Stimulated activated CD4-positive, alpha-beta T cell treated with anti-CD3 and anti-CD28 coated beads, Interleukin-4, amount 100 ng/mL, for 1 hour (primary cell): ENCODE measurements around the gene MYO16.

Experiments used
- DNase-seq: peaks from one replicate; pipeline ENCODE4 v3.0.0-alpha.2; 2020

MYO16 gene

DNA sequence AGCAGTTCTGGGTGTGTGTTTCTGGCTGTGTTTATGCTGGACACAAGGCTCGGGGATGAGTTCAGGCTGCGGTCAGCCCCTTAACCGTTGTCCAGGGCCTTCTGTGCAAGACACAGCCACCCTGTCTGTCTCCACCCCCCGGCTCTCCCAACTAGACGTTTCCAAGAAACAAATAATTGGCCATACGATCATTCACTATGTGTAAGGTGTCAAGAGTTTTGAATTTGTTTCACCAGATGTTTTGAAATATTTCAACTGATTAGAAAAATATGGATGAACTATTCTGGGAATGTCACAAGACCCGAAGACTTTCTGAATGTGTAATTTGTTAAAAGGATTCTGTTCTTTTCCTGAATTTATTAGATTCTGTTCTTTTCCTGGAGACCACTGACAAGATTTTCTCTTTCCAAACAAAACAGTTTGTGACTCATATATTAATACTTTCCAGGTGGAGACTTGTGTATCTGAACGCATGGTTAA is 318.2 kb downstream of the MYO16 start:
- no peak for DNase-seq

DNA sequence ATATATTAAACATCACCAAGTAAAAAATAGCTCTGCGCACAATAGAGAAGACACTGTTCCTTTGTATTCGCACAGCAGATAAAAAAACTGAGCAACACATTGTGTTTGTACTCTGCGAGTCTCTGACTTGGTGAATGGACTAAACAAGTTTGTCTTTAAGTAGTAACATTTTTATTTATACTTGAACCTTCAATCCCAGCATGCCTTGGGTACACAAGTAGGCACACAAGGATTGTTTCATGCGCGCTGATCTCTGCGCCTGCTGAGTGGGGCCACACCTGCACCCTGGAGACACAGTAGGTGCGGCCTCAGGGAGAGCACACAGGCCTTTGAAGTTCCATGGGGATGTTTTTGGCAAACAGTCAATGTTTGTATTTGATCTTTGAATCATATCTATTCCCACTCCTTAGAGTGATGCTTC is 318.9 kb downstream of the MYO16 start:
- no peak for DNase-seq

DNA sequence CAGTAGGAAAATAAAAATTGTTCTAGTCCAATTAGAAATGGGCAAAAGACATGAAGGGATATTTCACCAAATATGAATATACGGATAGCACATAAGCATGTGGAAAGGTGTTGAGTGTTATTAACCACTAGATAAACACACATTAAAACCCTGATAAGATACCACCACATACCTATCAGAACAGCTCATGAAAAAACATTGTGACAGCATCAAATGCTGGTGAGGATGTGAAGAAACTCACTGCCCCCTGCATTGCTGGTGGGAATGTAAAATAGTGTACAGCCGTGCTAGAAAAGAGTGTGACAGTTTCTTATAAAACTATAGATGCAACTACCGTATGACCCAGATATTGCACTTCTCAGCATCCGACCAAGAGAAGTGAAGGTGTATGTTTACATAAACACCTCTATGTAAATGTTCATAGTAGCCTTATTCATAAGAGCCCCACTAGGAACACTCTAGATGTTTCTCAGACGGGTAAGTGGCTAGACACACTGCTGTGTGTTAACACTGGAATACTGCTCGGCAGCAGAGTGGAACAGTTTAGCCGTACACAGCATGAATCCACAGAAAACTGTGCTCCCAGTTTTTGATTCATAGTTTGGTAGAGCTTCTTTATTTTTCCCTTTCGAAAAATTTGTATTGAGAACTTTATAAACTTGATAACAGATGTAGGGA is 321.1 kb downstream of the MYO16 start:
- no peak for DNase-seq

DNA sequence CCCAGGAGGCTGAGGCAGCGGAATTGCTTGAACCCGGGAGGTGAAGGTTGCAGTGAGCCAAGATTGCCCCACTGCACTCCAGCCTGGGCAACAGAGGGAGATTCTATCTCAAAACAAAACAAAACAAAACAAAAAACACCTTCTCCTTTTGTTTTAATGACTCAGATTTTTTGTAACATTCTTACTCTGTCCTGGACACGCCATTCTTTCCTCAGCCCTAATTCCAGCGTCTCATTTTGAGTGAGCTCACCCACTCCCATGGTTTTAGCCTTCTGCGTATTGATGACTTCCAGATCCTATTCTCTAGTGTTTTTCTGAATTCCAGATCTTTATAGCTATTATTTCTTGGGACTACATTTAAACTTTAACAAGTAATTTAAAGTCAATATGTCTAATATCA is 326.3 kb downstream of the MYO16 start:
- no peak for DNase-seq

DNA sequence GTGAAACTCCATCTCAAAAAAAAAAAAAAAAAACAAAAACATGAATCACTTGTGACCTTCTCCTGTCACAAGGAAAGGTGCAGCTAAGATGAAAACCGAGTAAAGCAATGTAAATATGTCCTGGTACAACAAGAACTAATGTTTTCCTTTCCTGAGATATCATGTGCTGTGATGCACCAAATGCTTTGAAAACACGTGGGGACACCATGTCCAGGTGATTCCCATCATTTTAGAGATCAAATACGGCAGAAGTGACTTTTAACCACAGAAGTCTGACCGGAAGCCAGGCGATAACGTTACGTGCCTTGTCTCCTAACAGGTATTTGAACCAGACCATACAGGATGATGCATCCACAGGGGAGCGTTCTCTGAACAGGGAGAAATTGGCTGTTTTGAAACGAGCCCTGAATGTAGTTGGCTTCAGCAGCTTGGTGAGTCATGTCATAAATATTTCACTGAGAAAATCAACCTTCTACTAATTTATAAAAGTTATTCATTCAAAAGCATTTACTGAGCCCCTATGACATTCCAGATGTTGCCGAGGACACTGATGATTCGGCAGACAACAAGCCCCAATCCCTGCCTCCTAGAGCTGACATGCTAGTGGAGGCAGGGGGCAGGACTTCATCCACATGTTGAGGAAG is 328.1 kb downstream of the MYO16 start:
- DNase-seq: no peak

DNA sequence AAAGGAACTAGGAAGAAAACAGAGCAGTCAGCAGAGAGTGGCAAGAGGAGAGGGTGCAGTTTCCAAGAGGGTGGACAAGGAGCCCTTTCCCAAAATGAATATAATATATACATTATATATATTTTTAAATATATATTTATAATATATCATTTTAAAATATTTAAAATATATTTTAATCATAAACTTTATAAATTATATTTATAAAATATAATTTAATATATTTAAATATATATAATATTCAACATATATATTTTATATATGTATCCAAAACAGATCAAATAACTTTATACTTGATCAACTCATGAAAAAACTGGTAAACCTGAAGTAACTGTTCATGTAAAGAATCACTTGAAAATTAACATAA is 328.6 kb downstream of the MYO16 start:
- no peak for DNase-seq

DNA sequence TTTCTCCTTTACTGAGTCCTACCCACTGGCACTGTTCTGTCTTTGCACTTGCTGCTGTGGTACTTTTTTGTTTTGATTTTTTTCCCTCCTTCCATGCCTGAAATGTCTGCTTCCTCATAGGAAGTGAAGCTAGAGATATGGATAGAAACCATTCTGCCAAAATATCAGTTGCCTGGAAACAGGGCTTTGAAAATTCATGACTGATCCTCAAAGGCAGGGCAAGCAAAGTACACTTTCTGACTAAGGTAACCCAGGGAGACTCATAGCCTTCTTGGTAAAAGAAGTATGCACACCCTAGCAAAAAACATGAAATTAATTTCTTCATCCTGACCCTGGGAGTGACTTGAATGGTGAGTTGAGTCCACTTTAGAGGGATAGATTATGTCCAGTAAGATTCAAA is 329.8 kb downstream of the MYO16 start:
- DNase-seq: no peak

DNA sequence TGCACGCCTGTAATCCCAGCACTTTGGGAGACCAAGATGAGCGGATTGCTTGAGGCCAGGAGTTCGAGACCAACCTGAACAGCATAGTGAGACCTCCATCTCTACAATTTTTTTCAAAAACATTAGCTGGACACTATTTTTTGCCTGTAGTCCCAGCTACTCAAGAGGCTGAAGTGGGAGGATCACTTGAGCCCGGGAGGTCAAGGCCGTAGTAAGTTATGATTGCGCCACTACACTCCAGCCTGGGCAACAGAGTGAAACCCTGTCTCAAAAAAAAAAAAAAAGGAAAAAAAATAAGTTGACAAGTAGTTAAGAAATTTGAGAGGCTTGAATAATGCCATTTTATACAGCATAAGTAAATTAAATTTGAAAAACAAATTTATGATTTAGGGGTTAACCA is 330.6 kb downstream of the MYO16 start:
- no peak for DNase-seq

DNA sequence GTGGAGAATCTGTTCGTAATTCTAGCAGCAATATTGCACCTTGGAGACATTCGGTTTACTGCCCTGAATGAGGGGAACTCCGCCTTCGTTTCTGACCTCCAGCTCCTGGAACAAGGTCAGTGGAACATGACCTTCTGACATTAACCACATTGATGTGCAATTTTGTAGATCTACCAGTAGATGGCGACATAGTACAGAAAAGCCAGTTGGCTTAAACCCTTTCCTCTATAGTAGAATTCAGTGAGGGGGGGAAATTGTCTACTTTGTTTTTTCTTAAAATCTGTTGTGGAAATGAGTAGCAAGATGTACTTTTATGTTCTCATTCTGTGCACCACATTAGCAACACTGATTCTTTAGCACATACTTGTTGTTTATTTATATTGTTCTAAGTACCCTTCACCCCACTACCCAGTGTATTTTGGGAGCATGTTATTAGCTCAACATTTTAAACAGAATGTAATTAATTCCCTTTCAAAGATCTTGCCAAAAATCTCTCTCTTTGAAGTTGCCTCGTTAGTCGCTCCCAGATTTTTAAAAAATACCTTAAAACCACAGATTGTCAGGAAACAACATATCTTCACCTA is 332.2 kb downstream of the MYO16 start:
- no peak for DNase-seq

DNA sequence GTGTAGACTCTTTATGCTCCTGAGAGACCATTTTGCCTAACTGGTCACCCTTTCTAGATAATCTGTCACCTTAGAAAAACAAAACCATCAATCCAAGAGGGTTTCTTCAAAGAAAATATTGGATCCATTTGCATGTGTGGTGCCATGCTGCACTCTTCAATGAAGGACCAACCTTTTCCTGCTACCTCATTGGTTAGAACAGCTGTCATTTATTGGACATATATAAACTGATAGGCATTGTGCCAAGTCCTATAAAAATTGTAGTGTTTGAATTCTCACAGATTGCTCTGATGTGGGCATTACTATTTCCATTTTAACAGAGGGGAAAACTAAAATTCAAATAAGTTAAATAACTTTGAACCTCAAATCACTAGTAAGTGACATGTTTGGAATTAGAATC is 333.2 kb downstream of the MYO16 start:
- DNase-seq: no peak

DNA sequence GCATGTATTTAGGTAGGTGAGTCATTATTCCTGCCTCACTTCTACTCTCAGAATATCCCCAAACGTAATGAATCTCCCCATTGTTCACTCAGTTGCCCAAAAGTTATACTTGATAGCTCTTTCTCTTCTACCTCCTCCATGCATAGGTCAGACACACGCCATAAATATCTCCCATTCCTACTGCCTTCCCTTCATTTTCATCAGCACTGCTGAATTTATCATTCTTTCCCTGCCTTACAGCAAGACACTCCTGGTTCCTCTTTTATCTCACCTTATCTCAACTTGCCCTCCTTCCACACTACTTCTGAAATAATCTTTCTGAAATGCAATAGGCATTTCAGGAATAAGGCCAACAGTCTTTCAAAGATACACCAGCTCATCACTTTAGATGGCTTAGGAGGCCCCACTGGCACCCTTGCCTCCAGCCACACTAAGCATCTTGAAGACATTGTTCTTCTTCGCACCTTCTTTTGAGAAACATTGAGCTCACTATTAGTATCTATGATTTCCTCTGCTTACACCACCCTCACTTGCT is 333.9 kb downstream of the MYO16 start:
- no peak for DNase-seq

DNA sequence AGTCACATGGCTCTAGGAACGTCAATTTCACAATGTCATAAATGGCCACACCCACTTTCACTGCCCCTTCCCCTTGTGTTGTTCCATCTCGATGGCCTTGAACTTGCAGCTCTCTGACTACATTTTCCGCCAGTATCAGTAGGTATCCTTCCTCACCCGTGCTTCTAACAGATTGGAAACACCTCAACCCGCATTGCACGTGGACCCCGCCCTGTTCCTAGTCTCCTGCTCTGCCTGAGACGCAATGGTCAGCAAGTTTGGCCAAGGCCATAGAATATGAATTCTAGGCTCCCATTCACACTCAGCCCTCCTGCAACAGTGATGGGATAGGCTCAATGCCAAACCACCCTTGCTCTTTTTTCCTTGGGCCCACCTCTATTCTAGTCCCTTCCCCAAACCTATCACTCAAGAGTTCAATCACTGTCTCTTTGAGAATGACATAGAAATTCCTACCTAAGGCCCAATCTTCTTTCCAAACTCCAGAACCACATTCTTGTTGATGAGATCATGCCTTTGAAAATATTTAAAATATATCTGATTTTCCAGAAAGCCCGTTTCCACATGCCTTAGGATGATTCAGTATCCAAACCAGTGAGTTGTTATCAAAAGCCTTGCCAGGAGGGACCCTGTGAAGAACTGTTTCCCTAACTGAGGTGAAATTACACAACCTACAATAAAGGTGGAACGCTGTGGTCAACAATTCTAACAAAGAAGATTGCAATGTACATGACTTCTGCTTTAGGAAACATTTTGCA is 334.6 kb downstream of the MYO16 start:
- DNase-seq: no peak

DNA sequence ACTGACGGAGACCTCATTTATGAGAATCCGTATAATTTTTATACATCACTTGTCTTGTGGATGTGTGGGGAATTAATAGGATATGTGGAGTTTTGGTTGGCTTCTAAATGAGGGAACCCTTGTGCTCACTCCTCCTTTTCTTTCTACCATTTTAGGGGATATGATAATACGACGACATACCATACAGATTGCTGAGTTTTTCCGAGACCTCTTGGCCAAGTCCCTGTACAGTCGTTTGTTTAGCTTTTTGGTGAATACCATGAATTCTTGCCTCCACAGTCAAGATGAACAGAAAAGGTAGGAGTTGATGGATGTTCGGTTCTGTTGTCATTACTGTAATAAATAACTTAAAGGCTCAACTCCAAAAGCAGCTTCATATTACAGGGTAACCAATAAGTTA is 335.2 kb downstream of the MYO16 start:
- no peak for DNase-seq

DNA sequence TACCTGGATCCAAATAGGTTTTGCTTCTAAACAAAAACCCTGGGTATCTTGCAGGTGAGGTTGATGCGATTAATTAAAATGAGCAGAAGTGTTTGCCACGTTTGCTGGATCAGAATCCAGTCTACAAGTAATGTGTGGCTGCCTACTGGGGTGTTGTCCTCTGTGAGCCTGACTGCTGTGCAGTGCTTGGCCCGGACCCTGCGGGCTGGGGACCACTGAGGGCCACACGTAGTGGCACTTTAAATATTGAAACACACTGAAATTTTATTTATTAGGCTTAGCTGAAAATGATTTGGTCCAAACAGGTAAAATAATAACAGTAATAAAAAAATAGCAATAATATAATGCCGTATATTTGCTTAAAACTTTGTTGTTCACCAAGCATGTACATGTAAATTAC is 338.0 kb downstream of the MYO16 start:
- no peak for DNase-seq

DNA sequence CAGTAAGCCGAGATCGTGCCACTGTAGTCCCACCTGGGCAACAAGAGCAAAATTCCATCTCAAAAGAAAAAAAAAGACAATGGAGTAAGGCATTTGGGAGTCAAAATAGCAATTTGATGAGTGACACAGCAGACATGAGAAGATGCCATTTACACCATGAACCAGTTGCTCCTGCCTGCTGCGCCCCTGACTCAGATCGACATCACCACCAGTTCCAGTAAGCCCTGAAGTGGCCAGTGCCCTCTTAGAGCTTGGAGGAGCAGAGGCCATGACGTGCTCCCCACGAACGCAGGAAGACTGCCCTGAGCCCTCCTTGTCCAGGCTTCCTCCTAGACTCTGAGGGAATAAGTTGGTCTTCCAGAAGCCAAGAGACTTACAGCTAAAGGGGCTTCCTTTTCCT is 339.2 kb downstream of the MYO16 start:
- no peak for DNase-seq

DNA sequence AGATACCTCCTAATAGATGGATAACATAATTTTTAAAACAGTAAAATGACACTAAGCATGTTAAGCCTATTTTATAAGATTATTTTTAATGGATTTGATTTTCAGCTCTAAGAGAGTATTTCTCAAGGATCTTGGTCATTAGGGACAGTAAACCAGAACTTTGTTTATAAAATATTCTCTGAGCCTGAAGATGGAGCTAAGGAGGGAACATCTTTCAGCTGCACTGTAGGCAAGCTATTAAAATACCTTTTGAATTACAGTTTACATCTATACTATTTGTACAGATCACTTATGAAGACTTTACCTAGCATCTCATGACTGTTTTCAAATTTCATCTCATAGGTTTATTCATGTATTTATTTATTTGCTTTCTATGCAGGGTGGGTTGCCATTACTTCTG is 345.3 kb downstream of the MYO16 start:
- no peak for DNase-seq

DNA sequence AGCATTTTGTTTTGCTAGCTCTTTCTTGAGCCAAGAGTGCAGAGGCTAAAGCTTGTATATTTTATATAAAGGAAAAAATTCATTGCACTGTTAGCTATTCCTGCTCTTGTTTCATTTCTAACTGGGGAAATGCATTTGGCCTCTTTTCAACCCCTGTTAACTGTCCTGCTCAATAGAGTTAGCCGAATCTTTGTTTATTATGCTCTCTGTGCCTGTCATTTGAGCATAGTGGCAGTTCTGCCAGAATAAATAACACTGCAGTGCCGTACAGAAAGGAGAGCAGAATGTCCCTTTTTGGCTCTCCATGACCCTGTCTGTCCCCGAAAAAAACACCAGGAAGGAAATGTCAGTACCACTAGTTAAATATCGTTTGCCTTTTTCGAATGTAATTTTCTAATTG is 350.8 kb downstream of the MYO16 start:
- DNase-seq: no peak

DNA sequence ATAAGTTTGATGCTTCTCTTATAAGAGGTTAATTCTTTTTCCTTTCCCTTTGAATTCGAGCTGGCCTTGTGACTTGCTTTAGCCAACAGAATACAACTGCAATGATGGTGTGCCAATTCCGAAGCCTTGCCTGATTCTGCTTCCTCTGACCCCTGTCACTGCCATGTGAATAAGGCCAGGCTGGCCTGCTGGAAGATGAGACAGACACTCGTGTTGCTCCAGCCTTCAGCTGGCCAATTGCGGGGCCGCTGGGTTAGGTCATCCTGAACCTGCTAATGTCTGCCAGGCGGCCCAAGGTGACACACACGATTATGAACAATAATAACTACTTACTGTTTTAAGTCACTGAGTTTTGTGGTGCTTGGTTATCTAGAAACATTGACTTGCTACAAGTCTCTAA is 352.0 kb downstream of the MYO16 start:
- no peak for DNase-seq

DNA sequence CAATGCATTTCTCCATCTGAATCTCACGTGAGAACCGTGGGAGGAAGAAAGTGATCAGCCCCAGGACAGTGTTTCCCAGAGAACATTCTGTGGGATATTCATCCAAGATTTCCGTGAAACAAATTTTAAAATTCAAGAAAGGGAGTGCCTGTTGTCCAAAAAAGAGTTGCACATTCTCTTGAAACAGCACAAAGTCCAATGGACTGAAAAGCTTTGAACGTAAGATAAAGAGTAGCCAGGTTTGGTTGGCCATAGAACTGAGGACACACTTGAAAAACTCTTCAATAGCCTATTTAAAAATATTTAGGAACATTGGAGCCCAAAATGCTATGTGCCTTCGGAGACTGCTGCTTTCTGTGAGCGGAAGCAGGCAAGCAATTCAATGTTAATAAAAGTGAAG is 353.9 kb downstream of the MYO16 start:
- no peak for DNase-seq

DNA sequence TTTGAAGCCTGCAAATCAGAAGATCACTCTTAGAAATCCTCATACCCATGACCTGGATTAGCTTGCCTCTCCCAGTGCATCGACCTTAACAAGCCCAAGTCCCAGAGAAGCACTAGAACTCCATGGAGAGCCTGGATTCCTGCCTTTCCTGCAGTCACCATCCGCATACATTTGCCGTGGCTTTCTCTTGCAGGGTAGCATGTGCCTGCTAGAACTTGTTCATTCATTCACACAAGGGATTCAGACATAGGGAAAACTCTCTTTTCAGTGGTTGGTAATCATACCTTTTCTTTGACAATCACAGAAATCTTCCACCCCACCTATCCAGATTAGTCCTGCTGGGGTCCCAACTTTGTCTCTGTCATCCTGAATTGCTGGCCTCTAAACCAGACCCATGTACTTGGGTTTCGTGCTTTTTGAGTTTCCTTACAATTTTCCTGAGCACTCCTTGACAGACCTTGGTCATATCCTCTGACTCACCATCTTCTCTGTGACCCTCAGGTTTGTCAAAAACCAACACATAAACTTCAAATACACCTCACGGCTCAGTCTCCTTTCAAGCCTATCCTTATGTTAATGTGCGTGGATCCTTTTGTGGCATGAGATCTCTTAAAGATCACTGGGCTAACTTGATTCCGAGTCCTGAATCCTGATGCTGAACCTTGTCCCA is 355.0 kb downstream of the MYO16 start:
- no peak for DNase-seq

DNA sequence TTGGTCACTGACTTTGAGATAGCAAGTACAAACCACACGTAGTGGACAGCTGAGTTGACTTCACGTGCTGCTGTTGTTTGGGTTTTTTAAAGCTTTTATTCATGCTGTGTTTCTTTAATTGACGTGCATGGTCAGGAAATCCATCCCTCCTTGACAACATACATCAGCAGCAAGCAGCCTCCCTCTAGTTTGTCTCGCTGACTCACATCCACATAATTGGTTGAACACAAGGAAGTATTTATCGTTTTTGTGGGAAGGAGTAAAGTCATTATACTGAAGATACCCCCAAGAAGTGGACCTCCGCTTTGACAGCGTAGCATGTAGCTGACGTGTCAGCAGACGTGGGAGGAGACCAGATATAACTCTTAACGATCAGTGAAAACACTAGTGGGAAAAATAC is 355.8 kb downstream of the MYO16 start:
- DNase-seq: no peak

DNA sequence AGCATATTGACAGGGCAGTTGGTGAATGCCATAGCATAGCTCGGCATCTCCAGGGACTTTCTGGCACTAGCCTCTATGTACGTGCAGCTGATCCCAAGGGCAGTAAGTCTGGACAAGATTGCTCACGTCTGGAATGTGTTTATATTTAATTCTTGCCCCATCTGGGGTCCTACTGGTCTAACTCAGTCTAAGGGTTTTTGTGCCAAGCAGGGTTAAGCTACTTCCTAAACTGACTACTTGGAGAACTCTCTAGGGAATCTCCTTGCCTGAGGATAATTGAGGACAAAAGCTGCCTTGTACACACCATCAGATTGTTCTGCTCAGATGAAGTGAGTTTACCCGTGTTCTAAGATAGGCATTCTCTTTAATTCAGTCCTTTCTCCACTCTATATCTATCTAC is 358.1 kb downstream of the MYO16 start:
- DNase-seq: no peak

DNA sequence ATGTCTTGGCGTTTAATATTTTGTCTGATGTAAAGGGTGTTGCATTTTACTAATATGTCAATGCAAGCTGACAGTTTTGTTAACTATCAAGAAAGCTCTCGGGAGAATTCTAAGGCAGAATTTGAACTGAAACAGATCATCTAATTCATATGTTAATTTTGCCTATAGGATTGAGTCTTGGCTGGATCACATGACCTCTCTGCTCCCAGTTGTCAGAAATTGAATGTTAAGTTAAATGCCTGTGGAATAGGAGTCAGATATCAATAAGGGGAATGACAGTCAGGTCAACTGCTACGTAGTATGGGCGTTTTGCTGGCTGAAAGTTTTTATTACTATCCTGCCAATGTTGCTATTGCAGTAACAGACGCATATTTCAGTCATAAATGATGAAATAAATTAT is 358.5 kb downstream of the MYO16 start:
- no peak for DNase-seq
